ENCODE results near the gene TCF7.

DNA sequence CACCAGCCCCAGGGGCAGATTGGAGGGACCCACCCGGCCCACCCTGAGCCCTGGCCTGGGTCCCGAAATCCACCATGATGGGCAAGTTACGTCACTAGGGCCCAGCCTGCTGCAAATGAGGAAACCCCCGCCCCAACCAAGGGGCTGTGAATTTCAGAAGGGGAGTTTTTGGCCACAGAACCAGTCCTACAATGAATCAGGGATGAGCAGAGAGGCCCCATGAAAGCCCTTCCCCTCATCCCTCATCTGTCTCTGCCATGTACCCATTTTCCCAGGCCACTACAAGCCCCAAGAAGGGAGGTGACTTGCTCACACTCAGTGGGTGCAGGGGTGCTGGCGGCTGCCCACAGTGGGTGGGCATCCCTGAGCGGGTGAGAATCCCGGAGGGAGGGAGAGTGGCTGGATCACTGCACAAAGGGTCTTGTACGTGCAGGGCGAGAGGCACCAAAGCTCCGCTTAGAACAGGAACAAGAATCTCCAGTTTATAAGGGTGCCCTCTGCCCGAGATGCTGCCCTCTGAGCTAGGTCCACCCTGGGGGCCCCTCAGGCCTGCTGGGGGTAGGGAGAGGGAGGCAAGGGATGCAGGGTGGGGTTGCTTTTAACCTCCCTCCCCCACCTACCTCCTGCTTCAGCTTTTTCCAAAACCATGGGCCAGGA, 10.4 kb upstream of the TCF7 start:
- TF ChIP-seq SUZ12 (IDR thresholded peaks at IDR 0.05; ENCODE audit: extremely low read depth, insufficient read depth, insufficient read length) (no peak), YY1 (IDR thresholded peaks at IDR 0.05; ENCODE audit: insufficient read depth, insufficient read length) (no peak), ZNF274 (IDR thresholded peaks at IDR 0.05; ENCODE audit: low read depth, low read length) (no peak)

Measured in NT2/D1 (cell line).